B cell (primary cell): ENCODE measurements around the gene ICOS.
"Not testable (repeated sequence)": the region's sequence is repeated elsewhere in the genome, so short reads cannot be mapped to it uniquely, and the experiment has no call there.

ENCODE experiments used
- CTCF ChIP-seq: fragments of 200-600 bp; IDR thresholded peaks from one replicate; pipeline ENCODE4 v1.8.0; 2022; ENCODE audit warnings: antibody characterized with exemption, mild to moderate bottlenecking
- EZH2 ChIP-seq: IDR thresholded peaks from 2 replicates; pipeline ENCODE4 v1.6.1; 2012; ENCODE audit warnings: borderline replicate concordance, low read depth, mild to moderate bottlenecking, moderate library complexity, low read length; ENCODE audit not compliant: insufficient read depth, poor library complexity, severe bottlenecking

GRCh38 chr2:203965190-203965589 is 28.6 kb downstream of the ICOS start:
- TF ChIP-seq CTCF, EZH2: not testable (repeated sequence)
